ENCODE measurements around the gene SLC41A2.

DNA sequence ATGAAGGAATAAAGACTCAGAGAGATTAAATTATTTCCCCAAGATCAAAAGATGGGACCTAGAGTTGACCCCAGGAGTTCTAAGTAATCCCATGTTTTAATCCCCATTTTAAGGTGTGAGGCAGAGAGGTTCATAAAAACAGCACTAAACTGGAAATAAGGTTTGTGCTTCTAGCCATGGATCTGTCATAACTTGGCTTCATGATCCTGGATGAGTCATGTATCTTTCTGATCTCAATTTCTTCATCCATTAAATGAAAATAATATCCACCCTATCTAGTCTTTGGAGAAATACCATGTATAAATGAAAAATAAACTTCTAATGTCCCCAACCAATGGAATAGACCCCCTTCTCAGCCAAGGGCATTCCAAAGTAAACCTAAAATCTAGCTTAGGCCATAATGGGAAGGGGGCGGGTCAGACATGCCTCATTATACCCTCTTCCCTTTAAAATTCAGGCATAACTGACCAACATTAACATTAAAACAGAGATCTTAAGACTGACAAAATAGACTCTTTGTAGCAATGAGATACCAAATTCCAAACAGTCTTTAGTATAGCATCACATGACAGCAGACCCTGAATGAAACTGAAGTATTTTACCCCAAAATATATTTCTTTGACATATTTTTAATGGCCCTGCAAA lies 47.8 kb downstream of the SLC41A2 start:
- TF ChIP-seq CTCF (IDR thresholded peaks at IDR 0.05; ENCODE audit: extremely low read depth in 1 of 2, insufficient read depth in 1 of 2, low read depth in 1 of 2, low read length in 2 of 2) (no peak), MAX (IDR thresholded peaks at IDR 0.05; ENCODE audit: insufficient read depth, insufficient read length) (no peak), POLR2A (IDR thresholded peaks at IDR 0.05; ENCODE audit: low read depth, low read length) (no peak), MYC (IDR thresholded peaks at IDR 0.05; ENCODE audit: low read depth, low read length) (no peak), POLR2AphosphoS5 (IDR thresholded peaks at IDR 0.05; ENCODE audit: insufficient read depth, low read depth, low read length) (no peak), GATA2 (IDR thresholded peaks at IDR 0.05; ENCODE audit: insufficient read depth, insufficient read length, low read depth, low read length) (no peak), EZH2 (IDR thresholded peaks at IDR 0.05; ENCODE audit: borderline replicate concordance, low read depth, low read length, severe bottlenecking) (no peak), JUN (IDR thresholded peaks at IDR 0.05; ENCODE audit: borderline replicate concordance, insufficient read depth, insufficient read length, low read depth) (no peak), FOS (IDR thresholded peaks at IDR 0.05; ENCODE audit: borderline replicate concordance, insufficient read depth, low read length) (peak; percentile 20)

Measured in endothelial cell of umbilical vein (primary cell).